ENCODE measurements around the gene MCM5. TPM values are rescaled to one million over a fixed set of nuclear protein-coding genes. Genes with fewer than 3 reads are reported as not detected.

The MCM5 gene
- total and polyA plus RNA-seq, 2 of the 13 experiments (the other 11 are each of a cell fraction or from before 2014, with no cell fraction given), result 40.2 to 93.5 TPM

DNA sequence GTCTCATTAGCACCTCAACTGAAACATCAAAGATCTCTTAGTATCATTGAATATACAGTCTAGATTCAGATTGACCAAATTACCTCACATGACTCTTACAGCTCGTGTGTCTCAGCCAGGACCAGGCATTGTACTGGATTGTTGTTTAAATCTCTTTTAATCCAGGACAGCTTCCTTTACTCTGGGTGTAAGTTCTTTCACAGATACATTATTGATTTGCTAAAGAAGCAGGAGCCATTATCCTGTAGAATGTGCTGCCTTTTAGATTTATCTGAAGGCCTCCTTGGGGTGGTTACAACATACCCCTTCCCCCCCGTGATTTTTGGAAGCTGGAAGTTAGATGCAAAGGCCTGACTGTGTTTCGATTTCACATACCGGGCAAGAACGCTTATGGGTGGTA lies 4.2 kb downstream of the MCM5 start:
- FAIRE-seq (no peak), DNase-seq (ENCODE audit: low spot score) (no peak), ATAC-seq (no peak)
- H3K9ac ChIP-seq (ENCODE audit: insufficient read depth, low read depth, low read length), result no peak overlapping the region
- ChIA-PET CTCF (ENCODE audit: low intra/inter-chr PET ratio, low total read pairs) (no interaction called here), POLR2A (no interaction called here)
- H4K20me1 ChIP-seq (ENCODE audit: insufficient read depth, low read length), result no peaks in the 10 kb centered on the region
- H3K4me2 ChIP-seq (ENCODE audit: low read depth, low read length), result no peak overlapping the region
- peaks cover 10% of the 10 kb centered on the region for H3K79me2 ChIP-seq (ENCODE audit: insufficient read depth, low read length)
- in situ Hi-C loops (cut with HindIII; ENCODE audit: extremely low pct_ligation_motif_present, low pct_unique_long_range_greater_than_20kb) (no loop called here), intact Hi-C loops (cut with micrococcal nuclease; ENCODE audit: unreplicated experiment) (no loop called here)
- no peak overlapping the region for H3K4me3 ChIP-seq (replicated peaks in 1 of 3; ENCODE audit: insufficient read depth in 1 of 3, low read depth in 2 of 3, low read length in 3 of 3)
- no peaks in the 10 kb centered on the region for H3K27me3 ChIP-seq (ENCODE audit: control insufficient read depth in 1 of 2, insufficient read depth in 2 of 2, low read length in 2 of 2)
- H3K4me1 ChIP-seq (ENCODE audit: insufficient read depth, low read length), result peaks cover 41% of the 10 kb centered on the region
- H3K27ac ChIP-seq (ENCODE audit: extremely low read length, insufficient read depth, low read length), result no peak overlapping the region
- WGBS (ENCODE audit: low lambda C conversion rate), result 92% methylated on average over 5 of the region's 5 CpGs
- peaks cover 9 to 43% of the 10 kb centered on the region in 2 experiments for H3K36me3 ChIP-seq (replicated peaks in 1 of 2; ENCODE audit: control insufficient read depth in 1 of 2, insufficient read depth in 2 of 2, low read length in 2 of 2)
- no peaks in the 10 kb centered on the region for H3K9me3 ChIP-seq (ENCODE audit: low read length)
- BruUV-seq (replicated peaks), result no TSS peak
- H2AFZ ChIP-seq (ENCODE audit: low read length), result no peak overlapping the region
- TF ChIP-seq FIP1L1 (IDR thresholded peaks at IDR 0.05; ENCODE audit: borderline replicate concordance, insufficient read depth, low read depth, low read length) (no peak), ZNF629 (CRISPR knock-in tag; conservative IDR thresholded peaks at IDR 0.05) (no peak), HCFC1 (IDR thresholded peaks at IDR 0.05; ENCODE audit: low read depth, low read length) (no peak), CEBPB (IDR thresholded peaks at IDR 0.05; ENCODE audit: borderline replicate concordance, low read depth, low read length) (no peak), IRF2 (CRISPR knock-in tag; IDR thresholded peaks at IDR 0.05) (no peak), RFX3 (CRISPR knock-in tag; IDR thresholded peaks at IDR 0.05) (no peak), EP300 (IDR thresholded peaks at IDR 0.05; ENCODE audit: low read depth in 2 of 2, low read length in 2 of 2) (no peak), EP300 (CRISPR knock-in tag; IDR thresholded peaks at IDR 0.05; ENCODE audit: borderline replicate concordance) (no peak), GATAD1 (CRISPR knock-in tag; IDR thresholded peaks at IDR 0.05) (no peak), NFKB2 (CRISPR knock-in tag; IDR thresholded peaks at IDR 0.05; ENCODE audit: borderline replicate concordance) (no peak), FOXM1 (CRISPR knock-in tag; IDR thresholded peaks at IDR 0.05) (no peak), KAT2B (IDR thresholded peaks at IDR 0.05; ENCODE audit: borderline replicate concordance, low read depth, low read length) (no peak), PRMT3 (CRISPR knock-in tag; IDR thresholded peaks at IDR 0.05; ENCODE audit: borderline replicate concordance, low read depth) (no peak), CREM (IDR thresholded peaks at IDR 0.05) (no peak), CREM (CRISPR knock-in tag; IDR thresholded peaks at IDR 0.05) (no peak), MATR3 (CRISPR knock-in tag; IDR thresholded peaks at IDR 0.05) (no peak), YY1 (IDR thresholded peaks at IDR 0.05; ENCODE audit: insufficient read depth, insufficient replicate concordance, low read depth, low read length) (no peak), ZFP41 (CRISPR knock-in tag; IDR thresholded peaks at IDR 0.05; ENCODE audit: borderline replicate concordance) (no peak)
- TF ChIP-seq, protein P1, sequence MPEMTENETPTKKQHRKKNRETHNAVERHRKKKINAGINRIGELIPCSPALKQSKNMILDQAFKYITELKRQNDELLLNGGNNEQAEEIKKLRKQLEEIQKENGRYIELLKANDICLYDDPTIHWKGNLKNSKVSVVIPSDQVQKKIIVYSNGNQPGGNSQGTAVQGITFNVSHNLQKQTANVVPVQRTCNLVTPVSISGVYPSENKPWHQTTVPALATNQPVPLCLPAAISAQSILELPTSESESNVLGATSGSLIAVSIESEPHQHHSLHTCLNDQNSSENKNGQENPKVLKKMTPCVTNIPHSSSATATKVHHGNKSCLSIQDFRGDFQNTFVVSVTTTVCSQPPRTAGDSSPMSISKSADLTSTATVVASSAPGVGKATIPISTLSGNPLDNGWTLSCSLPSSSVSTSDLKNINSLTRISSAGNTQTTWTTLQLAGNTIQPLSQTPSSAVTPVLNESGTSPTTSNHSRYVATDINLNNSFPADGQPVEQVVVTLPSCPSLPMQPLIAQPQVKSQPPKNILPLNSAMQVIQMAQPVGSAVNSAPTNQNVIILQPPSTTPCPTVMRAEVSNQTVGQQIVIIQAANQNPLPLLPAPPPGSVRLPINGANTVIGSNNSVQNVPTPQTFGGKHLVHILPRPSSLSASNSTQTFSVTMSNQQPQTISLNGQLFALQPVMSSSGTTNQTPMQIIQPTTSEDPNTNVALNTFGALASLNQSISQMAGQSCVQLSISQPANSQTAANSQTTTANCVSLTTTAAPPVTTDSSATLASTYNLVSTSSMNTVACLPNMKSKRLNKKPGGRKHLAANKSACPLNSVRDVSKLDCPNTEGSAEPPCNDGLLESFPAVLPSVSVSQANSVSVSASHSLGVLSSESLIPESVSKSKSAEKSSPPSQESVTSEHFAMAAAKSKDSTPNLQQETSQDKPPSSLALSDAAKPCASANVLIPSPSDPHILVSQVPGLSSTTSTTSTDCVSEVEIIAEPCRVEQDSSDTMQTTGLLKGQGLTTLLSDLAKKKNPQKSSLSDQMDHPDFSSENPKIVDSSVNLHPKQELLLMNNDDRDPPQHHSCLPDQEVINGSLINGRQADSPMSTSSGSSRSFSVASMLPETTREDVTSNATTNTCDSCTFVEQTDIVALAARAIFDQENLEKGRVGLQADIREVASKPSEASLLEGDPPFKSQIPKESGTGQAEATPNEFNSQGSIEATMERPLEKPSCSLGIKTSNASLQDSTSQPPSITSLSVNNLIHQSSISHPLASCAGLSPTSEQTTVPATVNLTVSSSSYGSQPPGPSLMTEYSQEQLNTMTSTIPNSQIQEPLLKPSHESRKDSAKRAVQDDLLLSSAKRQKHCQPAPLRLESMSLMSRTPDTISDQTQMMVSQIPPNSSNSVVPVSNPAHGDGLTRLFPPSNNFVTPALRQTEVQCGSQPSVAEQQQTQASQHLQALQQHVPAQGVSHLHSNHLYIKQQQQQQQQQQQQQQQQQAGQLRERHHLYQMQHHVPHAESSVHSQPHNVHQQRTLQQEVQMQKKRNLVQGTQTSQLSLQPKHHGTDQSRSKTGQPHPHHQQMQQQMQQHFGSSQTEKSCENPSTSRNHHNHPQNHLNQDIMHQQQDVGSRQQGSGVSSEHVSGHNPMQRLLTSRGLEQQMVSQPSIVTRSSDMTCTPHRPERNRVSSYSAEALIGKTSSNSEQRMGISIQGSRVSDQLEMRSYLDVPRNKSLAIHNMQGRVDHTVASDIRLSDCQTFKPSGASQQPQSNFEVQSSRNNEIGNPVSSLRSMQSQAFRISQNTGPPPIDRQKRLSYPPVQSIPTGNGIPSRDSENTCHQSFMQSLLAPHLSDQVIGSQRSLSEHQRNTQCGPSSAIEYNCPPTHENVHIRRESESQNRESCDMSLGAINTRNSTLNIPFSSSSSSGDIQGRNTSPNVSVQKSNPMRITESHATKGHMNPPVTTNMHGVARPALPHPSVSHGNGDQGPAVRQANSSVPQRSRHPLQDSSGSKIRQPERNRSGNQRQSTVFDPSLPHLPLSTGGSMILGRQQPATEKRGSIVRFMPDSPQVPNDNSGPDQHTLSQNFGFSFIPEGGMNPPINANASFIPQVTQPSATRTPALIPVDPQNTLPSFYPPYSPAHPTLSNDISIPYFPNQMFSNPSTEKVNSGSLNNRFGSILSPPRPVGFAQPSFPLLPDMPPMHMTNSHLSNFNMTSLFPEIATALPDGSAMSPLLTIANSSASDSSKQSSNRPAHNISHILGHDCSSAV (CRISPR knock-in tag; IDR thresholded peaks at IDR 0.05; ENCODE audit: borderline replicate concordance), result no peak

All from HepG2 (cell line).